Cardiac septum (tissue), 1 donor: Measurements from ENCODE around the gene MYADML2. TPM values are rescaled to one million over a fixed set of nuclear protein-coding genes. Genes with fewer than 3 reads are reported as not detected.

Source experiments
- DNase-seq: peaks from one replicate; pipeline ENCODE4 v3.0.0-alpha.2; 2020; ENCODE audit warnings: low spot score
- intact Hi-C: fragments of 100-400 bp; cut with DNase I; formaldehyde crosslinking; loops from one replicate; pipeline ENCODE4 v1.14.0; 2022
- total RNA-seq: library from RNA; stranded (reverse); fragmentation: NEBNext Ultra II Directional; extraction: Animal tissue kit (Norgen Biotek cat#: 25700); gene quantifications from one replicate; pipeline ENCODE4 v1.2.1, GENCODE V29; 2021
- donor health status: DM: no; HTN: no; CAD: no.

The MYADML2 gene
- total RNA-seq, 1 donor from 2014 or later = 4.4 TPM

GRCh38 chr17:81904600-81905423 is 42.2 kb downstream of the MYADML2 start:
- intact Hi-C loops = no loop called here

GRCh38 chr17:81903896-81904599 is 43.0 kb downstream of the MYADML2 start:
- DNase-seq = no peak

More at GRCh38 chr17:81904600-81905423, 42.2 kb downstream of the MYADML2 start:
- no peak for DNase-seq

GRCh38 chr17:81903415-81903831 is 43.6 kb downstream of the MYADML2 start:
- no peak for DNase-seq
- intact Hi-C loops = no loop called here

More at GRCh38 chr17:81903896-81904599, 43.0 kb downstream of the MYADML2 start:
- intact Hi-C loops = no loop called here

- intact Hi-C loops = no loop called here
- DNase-seq = no peak
Measured at GRCh38 chr17:81902653-81903414, 44.2 kb downstream of the MYADML2 start.

GRCh38 chr17:81902023-81902652 is 44.9 kb downstream of the MYADML2 start, which contains the start of gene NPB:
TSS of gene NPB (plus strand) at chr17:81902238. CDS start at chr17:81902278, 40 bp downstream.
- intact Hi-C loops = no loop called here
- no peak for DNase-seq

- no peak for DNase-seq
- intact Hi-C loops = no loop called here
Measured at GRCh38 chr17:81901167-81902022, 45.6 kb downstream of the MYADML2 start.

GRCh38 chr17:81900181-81900820 is 46.7 kb downstream of the MYADML2 start:
- intact Hi-C loops = no loop called here
- DNase-seq = no peak

- no peak for DNase-seq
- intact Hi-C loops = no loop called here
Measured at GRCh38 chr17:81899514-81900166, 47.4 kb downstream of the MYADML2 start.

GRCh38 chr17:81898885-81899284 is 48.1 kb downstream of the MYADML2 start:
- DNase-seq = no peak
- intact Hi-C loops = no loop called here

GRCh38 chr17:81898029-81898866 is 48.8 kb downstream of the MYADML2 start:
- DNase-seq = no peak
- intact Hi-C loops = no loop called here

GRCh38 chr17:81895400-81895799 is 51.6 kb downstream of the MYADML2 start:
- DNase-seq = no peak

GRCh38 chr17:81891303-81891552 is 55.8 kb downstream of the MYADML2 start:
- DNase-seq = no peak
- intact Hi-C loops = no loop called here

More at GRCh38 chr17:81895400-81895799, 51.6 kb downstream of the MYADML2 start:
- intact Hi-C loops = no loop called here

- intact Hi-C loops = no loop called here
- no peak for DNase-seq
Measured at GRCh38 chr17:81890447-81891302, 56.4 kb downstream of the MYADML2 start.
